HG02840 (cell line): ENCODE measurements around the gene APBA2.

Experiments used
- ATAC-seq: cut with Tn5 transposase; IDR thresholded peaks from one replicate; pipeline ENCODE4 v1.9.1; 2021; ENCODE audit warnings: mild to moderate bottlenecking, moderate library complexity, moderate number of reproducible peaks; ENCODE audit not compliant: unreplicated experiment, low FRiP score

The APBA2 gene

DNA sequence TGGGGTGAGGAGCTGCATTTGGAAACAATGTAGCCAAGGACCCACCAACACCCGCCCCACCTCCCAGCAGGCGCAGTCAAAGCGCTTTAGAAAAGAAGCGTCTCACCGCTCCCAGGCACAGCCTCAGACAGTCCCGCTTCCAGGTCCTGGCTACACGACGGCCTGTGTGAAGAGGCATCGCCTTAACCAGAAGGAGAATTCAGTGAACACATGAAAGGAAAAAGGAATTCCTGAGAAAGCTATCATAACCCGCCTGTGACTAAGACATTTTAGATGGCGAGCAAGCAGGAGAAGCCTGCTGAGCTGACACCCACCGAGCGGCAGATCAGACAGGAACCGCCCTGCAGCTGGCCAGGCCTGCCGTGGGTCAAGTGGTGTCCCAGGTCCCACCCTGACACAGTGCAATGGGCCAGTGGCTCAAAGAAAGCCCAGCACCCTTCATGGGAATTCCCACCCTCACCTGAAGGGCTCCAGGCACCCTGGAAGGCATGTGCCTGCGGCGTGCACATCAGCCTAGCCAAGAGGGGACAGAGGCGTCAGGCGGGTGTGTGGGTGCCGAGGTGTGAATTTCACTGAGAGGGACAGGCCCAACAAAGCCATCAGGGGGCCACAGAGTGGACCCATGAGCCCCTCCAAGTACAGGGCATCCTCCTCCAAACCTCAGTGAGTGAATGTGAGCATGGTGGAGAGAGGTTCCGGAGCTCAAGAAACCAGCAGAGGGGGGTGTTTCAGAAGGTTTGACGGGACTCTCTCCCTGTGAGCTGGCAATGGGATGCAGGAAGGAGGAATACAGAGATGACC is 239.0 kb downstream of the APBA2 start:
- no peak for ATAC-seq

DNA sequence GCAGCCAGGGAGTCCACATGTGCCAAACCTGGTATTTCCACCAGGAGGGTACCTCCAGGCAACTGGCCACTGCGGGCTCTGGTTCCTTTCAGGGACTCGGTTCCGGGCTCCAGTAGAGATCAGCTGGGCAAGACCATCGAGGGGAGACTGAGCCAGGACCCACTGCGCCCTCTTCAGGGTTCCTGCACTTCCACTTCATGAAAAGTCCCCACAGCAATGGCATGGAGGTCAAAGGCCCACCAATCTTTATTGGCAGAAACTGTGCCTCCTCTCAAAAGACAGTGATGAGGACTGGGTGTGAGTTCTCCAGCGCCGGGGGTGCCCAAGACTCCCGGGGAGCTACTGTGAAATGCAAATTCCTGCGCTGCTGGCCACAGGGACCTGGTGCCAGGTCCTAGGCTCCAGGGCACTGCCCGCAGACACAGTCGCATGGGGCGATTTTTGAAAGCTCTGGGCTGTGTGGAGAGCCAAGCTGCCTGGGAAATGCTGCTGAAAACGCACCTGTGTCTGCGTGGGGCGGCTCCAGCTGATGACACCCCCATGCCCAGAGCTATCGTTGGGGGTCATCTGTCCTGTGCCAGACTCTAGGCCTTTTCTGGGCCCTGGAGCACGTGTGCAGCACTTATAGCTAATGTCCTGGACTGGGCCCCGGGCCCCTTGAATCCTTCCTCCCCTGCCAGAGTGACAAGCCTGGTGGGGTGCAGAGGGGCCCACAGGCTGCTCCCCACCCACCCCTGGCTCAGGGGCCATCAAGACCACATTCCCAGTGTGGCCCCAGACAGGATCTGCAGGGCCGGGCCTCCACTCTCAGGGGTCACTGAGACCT is 239.8 kb downstream of the APBA2 start:
- ATAC-seq, result no peak

DNA sequence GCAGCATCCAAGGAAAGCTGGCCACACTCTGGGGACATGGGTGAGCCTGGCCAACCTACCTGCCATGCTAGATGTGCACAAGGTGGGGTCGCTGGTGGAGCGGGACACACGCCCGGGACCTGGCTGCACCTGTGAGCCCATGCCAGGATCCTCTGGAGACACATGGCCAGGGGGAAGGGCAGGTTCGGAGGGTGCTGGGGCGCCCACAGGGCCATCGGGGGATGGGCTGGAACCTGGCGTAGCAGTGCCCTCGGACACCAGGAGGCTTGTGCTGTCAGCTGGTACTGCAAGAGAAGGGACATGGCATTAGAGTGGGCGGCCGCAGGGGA is 240.4 kb downstream of the APBA2 start:
- no peak for ATAC-seq

DNA sequence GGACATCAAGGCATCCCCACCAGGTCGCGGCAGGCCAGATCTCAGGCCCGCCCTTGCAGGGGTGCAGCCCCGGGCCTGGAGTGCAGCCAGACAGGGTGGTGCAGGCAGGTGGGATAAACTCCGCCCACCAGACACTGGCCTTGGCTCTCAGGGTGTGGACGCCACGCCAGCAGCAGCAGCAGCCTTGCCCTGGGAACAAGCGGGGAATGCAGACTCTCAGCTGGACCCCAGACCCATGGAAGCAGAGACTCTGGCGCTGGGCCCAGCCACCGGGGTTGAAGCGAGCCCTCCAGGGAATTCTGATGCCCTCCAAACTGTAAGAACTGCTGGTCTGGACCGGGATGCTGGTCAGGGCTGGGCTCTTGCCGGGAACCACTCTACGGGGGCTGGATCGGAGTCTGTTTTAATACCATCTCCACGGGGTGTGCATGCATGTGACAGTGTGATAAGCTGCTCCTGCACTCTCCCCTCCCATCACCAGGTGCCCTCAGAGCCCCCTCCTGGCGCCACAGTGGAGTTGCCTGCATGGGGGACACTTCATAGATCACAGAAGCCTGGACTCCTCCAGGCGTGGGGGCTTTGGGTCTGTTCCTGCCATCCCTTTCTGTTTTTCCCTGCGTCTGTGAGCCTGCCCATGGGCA is 241.2 kb downstream of the APBA2 start:
- ATAC-seq, result no peak

DNA sequence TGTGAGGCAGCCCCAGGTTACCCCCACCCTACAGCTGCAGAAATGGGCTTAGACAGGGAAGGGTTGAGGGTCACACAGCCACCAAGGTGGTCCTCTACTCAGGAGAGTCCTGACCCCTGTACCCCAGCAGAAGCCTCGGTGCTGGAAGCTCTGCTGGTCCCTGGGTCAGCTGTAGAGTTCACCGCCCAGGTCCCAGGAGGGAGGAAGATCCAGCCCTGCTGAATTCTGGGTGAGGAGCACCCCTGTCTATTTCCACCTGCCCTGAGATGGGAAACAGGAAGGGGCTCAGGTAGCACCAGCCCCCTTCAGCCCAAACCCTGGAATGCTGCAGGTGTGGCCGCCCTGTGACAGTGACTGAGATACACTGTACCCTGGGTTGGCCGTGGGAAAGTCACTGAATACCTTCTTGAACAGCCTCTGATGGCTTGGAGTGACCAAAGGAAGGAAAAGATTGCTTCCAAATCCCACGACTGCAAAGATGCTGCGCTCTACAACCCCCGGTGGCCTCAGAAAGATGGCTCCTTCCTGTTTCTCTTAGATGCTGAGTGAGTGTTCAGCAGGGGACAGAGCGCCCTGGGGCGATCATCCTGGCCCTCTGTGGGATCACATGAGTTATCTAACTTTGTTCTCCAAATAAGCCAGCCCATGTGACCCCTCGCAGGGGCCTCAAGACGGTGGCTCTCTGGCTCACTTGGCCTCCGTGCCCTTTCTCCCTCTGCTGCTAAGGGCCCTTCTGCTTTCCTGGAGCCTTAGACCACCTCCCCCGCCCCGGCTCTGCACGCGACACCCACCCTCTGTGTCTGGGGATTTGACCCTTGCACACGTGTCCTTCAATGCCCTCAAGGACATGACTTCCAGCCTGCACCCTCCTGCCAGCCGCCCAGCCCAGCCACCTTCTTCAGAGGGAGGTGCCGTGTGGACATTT is 242.0 kb downstream of the APBA2 start:
- ATAC-seq, result no peak

DNA sequence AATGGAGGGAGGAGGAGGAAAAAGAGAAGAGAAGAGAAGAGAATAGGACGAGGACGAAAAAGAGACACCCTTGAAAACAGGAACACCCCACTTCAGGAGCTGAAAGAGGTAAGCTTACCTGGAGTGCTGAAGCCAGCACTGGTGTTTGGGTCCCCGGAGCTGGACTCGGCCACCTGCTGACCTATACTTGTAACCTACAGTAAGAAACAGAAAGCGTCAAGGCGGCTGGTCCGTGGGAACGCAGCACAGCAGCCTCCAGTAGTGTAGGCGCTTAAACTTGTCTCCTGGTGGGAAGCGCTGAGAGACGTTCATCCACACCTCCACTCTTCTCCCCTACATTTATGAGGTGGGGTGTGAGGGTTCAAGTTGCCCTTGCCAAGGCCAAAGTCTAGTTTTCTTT is 242.9 kb downstream of the APBA2 start:
- ATAC-seq, result no peak

DNA sequence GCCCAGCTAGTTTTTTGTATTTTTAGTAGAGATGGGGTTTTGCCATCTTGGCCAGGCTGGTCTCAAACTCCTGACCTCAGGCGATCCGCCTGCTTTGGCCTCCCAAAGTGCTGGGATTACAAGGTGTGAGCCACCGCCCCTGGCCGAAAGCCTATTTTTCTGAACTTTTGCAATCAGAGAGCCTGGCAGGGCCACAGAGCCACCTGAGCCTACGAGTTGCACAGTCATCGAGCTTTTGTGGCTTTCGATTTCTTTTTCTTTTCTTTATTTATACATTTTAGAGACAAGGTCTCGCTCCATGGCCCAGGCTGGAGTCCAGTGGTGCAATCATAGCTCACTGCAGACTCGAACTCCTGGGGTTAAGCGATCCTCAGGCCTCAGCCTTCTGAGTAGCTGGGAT is 243.4 kb downstream of the APBA2 start:
- ATAC-seq, result no peak

DNA sequence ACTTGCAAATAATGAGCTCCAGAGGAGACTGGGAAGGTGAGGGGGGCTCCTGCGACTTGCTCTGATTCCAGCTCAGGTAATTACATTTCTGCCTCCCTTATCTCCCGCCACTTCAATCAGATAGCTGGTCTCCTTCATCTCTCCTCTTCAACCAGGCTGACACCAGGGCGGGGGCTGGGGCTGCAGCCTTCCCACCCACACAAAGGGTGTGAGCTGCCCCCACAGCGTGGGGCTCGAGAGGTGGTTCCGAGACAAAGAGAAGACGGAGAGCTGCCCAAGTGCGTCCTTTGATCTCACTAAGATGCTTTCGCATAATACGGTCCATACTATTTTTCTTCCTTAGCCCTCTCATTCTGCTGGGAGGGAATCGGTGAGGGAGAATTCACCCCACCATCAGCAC is 244.2 kb downstream of the APBA2 start:
- no peak for ATAC-seq

DNA sequence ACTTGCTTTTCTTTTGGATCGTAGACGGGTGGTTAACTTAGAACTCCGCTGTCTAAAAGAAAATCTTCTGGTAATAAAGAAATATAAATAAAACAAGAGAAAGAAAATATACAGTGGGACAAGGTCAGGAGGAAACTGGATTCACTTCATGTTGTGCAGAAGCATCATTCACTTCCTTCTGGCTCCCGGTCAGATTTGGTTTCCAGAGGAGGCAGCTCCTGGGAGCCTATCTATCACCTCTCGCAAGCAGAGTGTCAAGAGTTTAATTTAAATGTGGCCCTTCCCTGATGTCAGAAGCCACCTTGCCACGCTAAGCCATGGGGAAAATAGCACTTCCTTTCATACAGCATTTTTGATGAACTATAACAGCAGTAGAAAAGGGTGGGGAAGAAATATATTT is 244.7 kb downstream of the APBA2 start:
- no peak for ATAC-seq

DNA sequence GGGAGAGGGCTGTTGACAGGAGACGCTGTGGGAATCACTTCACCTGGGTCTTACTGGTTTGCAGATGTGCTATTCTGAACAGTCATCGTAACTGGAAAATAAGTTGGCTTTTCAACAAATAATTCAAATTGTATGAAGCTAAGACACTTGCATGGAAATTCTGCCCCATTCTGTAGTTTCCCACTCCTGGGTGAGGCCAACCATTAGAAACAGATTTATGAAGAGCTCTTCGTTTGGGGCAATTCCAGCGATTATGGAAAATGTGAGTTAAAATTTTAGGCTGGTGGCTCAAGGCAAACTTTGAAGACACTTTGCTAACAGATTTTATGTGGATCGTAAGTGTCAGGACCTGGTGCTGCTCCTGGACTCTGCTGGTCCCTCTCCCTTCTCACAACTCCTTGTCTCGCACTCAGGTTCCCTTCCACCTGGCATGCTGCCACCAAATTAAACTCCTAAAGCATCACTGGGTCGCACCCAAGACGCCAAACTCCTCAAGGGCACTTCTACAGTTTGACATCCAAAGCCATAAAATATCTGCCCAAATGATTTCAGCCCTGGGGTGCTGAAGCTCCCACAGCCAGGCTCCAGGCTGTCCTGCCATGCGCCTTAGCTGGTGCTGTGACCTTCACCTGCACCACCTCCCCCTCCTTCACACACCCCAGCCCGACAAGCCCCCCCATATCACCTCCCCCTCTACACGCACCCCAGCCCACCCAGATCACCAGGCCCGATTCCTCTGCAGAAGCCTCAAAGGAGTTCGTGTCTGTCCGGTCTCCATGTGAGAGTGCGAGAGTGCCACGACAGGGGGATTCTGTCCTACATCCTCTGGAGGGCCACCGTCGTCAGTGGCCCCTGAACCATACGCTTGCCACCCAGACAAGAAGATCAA is 245.4 kb downstream of the APBA2 start:
- no peak for ATAC-seq

DNA sequence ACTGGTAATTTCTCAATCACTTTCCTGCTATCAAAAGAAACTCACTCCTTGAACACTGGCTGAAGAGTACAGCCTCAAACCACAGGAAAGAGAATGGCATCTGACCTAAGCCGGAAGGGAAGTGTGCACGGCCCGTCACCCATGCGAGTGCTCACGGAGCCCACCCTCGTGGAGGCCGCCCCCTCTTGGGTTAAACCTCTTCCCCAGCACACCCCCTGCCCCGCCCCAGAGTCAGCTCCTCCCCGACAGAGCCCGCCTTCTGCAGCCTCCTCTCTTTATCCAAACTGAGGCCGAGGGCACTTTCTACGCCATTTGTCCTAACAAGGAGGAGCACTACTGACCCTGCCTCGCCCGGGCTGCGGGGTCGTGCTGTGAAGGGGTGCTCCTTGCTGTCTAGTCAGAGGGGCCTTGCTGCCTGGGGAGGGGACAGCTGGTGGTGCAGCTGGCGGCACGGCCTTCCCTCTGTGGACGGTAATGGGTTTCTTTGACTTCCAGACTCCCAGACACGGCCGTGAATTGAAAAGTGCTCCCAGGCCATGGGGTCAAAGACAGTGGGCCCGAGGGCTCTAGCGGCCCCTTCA is 246.2 kb downstream of the APBA2 start:
- ATAC-seq, result no peak

DNA sequence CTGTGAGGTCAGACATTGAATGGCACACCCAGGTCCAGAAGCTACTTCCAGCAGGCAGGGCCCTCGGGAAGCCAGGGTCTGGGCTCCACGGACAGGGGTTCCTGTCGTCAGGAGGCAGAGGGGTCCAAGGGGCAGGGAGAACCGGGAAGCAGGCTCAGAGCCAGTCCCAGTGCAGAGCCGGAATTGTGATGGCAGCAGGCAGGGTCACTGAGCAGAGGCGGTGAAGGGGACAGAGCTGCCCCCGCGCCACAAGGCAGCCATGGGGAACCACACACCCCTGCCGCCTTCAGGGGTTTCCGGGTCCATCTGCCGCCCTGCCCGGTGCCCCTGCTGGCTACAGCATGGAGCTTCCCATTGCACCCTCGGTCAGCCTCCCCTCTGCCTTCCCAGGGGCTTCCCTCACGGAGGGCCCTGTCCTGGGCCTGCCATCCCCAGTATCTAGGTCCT is 247.0 kb downstream of the APBA2 start:
- no peak for ATAC-seq

DNA sequence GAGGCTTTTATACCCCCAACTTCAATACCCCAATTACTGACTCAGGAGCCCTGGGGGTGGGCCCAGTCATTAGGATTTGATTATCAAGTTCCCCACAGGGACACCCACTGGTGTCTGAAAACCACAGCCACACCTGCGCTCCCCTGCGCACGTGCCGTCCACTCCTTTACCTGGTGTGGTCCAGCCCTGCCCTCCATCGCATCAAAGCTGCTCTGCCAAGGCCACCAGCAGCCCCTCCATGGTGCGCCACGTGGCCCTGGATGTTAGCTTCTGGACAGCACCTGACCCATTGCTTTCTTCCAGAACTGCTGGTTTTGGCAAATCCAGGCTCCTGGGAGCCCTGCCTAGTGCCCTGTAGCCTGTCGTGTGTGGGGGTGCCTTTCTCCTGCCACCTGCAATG is 247.5 kb downstream of the APBA2 start:
- no peak for ATAC-seq

DNA sequence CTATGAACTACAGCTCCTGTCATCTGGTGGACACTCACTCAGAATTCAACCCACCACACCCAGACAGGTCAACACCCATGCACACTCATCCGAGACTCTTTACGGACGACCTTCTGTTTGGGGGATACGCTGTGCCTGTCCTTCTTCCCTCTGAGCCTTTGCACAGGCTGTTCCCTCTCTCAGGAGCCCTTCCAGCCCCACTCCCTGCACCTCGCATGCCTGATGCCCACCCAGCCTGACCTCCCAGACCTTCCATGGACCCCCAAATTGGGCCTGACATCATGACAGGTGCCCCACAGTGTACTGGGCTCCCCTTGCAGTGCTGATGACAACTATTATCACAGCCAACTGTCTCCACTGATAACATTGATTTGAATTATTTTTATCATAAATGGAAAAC is 248.0 kb downstream of the APBA2 start:
- ATAC-seq, result no peak

DNA sequence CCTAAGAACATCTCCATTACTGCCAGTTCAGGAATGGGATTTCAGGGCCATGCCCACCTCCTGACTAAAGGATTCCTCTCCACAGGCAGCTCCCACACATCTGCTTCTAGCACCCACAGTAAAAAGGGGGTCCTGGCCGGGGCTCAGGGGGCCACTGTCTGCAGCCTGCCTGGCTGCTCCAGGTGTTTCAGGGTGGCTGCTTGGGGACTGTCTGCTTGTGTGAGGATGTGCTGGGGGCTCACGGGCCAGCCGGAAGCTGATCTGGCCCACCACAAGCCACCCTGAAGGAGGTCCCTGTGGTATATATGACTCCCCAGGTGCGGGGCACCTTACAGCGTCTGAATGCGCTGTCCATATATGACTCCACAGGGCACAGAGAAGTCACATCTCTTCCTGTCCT is 248.5 kb downstream of the APBA2 start:
- no peak for ATAC-seq

DNA sequence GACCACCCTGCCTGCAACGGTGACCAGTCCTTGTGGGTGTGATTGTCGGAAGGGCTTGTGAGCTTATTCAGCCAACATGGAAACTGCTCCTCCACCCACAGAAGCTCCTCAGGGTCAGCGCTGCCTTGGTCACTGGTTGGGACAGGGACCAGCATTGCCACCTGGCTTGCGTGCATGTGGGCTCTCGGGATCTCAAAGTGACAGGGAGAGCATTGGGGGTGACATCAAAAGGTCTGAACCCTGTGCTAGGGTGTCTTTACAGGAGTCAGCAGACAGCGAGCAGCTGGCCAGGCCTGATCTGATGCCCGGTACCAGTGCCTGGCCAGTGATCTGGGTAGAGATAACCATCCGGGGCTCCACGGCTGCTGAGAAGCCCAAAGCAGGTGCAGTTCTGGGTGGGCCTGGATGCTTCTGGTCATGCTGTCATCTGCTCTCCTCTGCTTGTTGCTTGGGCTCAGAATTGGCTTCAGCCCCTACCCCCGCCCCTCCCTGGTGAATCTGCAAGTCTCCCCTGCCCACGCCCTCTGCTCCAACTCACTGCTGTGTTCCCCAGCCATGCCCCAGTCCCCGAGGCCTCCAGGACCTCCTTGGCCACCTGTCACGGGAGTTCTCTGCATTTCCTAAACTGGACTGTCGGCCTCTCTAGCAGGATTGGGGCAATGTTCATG is 249.0 kb downstream of the APBA2 start:
- ATAC-seq, result no peak

DNA sequence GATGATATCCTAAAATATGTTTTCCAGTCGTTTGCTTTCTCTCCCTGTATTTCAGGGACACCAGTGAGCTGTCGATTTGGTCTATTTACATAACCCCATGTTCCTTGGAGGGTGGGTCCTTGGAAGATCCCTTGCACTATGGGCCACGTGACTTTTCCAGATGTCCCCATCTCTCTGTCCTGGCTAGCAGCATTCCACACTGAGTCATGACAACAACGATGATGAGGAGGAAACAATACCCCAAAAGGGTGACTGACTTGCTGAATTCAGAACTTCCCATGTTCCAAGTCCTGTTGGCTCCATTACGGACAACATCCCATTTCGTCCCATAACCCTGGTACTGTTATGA is 249.5 kb downstream of the APBA2 start:
- ATAC-seq, result no peak

DNA sequence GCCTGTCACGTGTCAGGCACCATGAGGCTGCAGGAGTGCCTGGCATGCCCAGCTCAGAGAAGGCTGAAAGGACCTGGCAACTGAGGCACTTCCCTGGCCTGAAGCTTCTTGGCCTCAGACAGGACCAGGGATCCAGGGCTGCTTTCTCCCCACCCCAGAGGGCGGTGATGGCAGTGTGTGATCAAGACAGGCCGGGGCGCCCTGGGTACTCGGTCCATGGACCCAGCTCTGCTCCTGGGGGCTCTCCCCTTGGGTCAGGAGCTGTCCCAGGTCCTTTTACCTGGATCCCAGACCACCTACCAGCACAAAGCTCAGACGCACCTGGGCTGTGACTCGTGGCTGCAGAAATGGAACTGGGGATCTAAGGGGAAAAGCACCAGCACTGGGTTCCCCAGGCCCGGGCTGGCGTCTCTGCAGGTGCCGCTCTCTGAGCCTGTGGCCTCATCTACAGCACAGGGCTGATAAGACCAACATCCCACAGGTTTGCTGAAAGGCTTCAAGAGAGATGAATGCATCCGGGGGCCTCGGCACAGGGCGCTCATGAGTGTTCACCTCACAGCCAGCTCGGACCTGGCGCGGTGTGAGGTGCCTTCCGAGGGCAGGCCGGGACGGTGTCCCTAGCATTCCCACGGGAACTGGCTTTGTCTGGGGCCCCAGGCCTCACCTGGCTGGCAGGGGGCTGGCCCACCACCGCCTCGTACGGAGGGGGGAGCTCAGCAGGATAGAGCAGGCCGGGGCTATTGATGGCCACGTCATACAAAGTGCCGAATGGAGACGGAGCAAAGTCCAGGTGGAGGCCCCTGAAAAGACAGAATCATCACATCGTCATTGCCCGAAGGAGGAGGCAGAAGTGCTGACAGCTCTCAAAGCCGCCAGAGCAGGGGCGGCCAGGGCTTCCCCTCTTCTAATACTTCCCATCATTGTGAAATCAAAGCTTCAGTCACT is 250.2 kb downstream of the APBA2 start:
- no peak for ATAC-seq
